ENCODE results near the gene SNED1.
A peak's percentile ranks its signal among the peaks of the same experiment; 100 is the strongest.

The SNED1 gene

DNA sequence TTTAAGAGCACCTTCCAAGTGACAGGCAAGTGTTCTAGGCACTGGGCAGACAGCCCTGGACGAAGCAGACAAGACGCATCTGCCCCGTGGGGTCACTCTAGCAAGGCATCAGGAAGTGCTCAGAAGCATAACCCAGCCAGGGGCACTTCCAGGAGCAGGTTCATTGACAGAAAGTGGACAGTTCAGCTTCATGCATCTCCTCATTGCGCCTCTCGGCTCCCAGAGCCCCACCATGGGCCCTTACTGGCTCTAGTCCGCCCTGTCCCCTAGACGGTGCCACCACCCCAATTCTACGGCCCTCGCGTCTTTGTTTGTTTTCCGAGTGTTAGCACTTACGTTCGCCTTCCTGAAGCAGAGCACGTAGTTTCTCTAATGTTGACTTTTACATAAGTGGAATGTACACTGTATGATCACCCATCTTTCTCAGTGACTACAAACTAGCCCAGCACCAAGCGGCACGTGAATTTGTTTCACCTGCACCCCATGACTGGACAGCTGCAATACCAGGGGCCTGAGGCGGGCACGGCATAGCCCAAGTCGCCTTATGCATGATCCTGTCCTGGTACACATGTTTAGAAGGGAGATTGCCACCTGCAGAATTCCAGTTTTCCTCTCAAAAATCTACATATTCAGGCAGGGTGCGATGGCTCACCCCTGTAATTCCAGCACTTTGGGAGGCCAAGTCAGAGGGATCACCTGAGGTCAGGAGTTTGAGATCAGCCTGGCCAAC is 33.2 kb downstream of the SNED1 start:
- H3K36me3 ChIP-seq (ENCODE audit: control insufficient read depth, insufficient read depth, low read length), result no peaks in the 10 kb centered on the region
- H3K27me3 ChIP-seq (ENCODE audit: control insufficient read depth, insufficient read depth, low read length), result peaks cover 15% of the 10 kb centered on the region
- H3K27ac ChIP-seq (ENCODE audit: low read depth, low read length), result no peak overlapping the region
- H3K4me1 ChIP-seq (ENCODE audit: control insufficient read depth, insufficient read depth, low read length), result peaks cover under 1% of the 10 kb centered on the region; the same call in 1 of the 2 replicates
- H3K4me3 ChIP-seq (ENCODE audit: low read depth, low read length), result no peak overlapping the region
- no peak overlapping the region for H3K9ac ChIP-seq (ENCODE audit: low read depth, low read length)
- H3K9me3 ChIP-seq (ENCODE audit: control insufficient read depth, insufficient read depth, low read length), result peaks cover 4% of the 10 kb centered on the region; the same call in 1 of the 2 replicates

DNA sequence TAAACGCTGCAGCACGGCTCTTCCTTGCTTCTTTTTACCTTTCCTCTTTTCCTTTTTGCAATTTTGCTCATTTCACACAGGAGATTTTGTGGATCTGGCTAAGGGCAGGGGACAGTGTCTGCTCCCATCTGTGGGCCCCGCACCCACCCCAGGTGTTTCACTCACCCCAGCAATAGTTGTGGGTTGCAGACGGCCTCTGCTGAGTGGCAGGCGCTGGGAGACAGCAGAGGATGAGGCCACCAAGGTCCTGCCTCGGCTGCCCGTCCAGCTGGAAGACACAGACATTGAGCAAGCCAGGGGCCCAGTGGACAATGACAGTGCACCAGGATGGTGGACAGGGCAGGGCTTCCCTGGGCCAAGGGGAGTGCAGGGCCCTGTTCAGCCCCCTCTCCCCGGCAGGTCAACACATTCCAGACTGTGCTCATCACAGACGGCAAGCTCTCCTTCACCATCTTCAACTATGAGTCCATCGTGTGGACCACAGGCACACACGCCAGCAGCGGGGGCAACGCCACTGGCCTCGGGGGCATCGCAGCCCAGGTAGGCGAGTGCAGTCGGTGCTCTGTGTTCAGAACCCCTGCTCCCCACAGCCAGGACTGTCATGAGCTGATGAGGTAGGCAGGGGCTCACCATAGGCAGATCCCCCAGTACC is 35.0 kb downstream of the SNED1 start:
- Histone ChIP-seq H3K4me1 (ENCODE audit: control insufficient read depth, insufficient read depth, low read length) (peaks cover 6% of the 10 kb centered on the region; the same call in 1 of the 2 replicates), H3K9me3 (ENCODE audit: control insufficient read depth, insufficient read depth, low read length) (no peaks in the 10 kb centered on the region)

DNA sequence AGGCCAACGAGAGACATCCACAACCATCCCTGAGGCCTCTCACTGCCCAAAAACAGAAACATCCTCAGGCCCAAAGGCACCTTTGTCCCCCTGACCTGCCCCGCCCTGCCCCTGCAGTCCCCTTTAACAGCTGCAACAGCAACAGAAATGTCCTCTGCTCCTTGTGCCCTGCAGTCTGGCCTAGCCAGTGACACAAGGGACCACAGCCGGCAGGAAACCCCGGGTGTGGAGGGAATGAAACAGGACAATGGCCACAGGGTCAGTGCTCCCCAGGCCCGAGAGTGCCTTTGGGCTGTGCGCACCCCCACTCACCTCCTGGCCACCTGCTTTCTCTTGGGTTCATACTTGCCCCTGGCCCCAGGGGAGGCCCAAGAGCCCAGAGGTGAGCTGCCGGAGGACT is 35.6 kb downstream of the SNED1 start:
- peaks cover 6% of the 10 kb centered on the region; the same call in 1 of the 2 replicates for H3K4me1 ChIP-seq (ENCODE audit: control insufficient read depth, insufficient read depth, low read length)
- H3K9me3 ChIP-seq (ENCODE audit: control insufficient read depth, insufficient read depth, low read length), result no peaks in the 10 kb centered on the region
- no peak overlapping the region for H3K9ac ChIP-seq (ENCODE audit: low read depth, low read length)
- H3K36me3 ChIP-seq (ENCODE audit: control insufficient read depth, insufficient read depth, low read length), result no peaks in the 10 kb centered on the region
- no peak overlapping the region for H3K27ac ChIP-seq (ENCODE audit: low read depth, low read length)
- H3K4me3 ChIP-seq (ENCODE audit: low read depth, low read length), result no peak overlapping the region
- peaks cover 30% of the 10 kb centered on the region for H3K27me3 ChIP-seq (ENCODE audit: control insufficient read depth, insufficient read depth, low read length)

More for the DNA sequence above, 35.0 kb downstream of the SNED1 start:
- H3K9ac ChIP-seq (ENCODE audit: low read depth, low read length), result no peak overlapping the region
- H3K27me3 ChIP-seq (ENCODE audit: control insufficient read depth, insufficient read depth, low read length), result peaks cover 30% of the 10 kb centered on the region
- no peak overlapping the region for H3K27ac ChIP-seq (ENCODE audit: low read depth, low read length)
- no peaks in the 10 kb centered on the region for H3K36me3 ChIP-seq (ENCODE audit: control insufficient read depth, insufficient read depth, low read length)
- H3K4me3 ChIP-seq (ENCODE audit: low read depth, low read length), result no peak overlapping the region

DNA sequence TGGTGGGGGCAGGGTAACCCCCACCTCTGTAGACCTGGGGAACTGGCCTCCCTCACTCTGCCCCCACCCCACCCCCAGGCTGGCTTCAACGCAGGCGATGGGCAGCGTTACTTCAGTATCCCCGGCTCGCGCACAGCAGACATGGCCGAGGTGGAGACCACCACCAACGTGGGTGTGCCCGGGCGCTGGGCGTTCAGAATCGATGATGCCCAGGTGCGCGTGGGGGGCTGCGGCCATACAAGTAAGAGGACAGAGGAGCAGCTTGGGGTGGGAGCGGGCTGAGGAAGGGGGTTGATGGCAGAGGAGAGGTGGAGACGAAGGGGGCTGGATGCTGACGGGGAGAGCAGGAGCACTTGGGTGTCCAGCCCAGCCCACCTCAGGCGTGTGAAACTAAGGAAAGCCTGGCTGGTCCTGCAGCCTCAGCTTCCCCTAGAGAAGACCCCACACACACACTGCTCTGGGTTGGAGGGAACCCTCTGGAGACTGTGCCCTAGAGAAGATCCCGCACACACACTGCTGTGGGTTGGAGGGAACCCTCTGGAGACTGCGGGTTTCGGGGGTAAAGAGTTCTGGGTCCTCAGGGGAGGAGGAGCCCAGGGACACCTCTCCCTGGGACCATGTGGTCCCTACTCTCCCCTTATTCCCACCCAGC is 36.2 kb downstream of the SNED1 start:
- Histone ChIP-seq H3K27ac (ENCODE audit: low read depth, low read length) (no peak overlapping the region), H3K9me3 (ENCODE audit: control insufficient read depth, insufficient read depth, low read length) (no peaks in the 10 kb centered on the region), H3K9ac (ENCODE audit: low read depth, low read length) (no peak overlapping the region)

DNA sequence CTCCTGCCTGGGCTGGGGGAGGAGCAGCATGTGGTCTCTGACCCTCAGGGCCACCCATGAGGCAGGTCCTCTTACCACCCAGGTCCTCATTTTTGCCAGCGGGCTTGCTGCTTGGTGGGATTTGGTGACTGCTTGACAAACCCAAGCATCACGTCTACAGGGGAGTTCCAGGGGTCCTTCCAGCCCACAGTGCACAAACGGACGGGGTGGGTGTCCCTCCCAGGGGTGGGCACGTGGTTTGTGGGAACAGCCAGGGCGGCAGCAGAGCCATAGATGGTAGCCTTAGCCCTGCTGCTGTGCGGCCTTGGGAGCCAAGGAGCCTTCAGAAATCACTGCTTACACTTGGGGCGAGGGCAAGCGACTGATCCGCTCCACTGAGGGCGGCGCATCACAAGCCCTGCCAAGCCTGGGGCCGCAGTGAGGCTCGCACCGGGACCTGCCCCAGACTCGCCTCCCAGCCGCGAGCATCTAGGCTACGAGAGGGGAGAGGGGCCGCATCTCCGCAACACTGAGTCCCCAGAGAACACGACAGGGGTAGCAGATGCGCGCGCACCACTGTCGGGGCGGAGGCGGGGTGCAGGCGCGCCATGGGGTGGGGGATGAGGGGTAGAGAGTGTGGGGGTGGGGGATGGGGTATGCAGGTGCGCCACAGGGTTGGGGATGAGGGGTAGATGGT is 36.9 kb downstream of the SNED1 start:
- Histone ChIP-seq H3K36me3 (ENCODE audit: control insufficient read depth, insufficient read depth, low read length) (no peaks in the 10 kb centered on the region), H3K27ac (ENCODE audit: low read depth, low read length) (no peak overlapping the region), H3K27me3 (ENCODE audit: control insufficient read depth, insufficient read depth, low read length) (peaks cover 30% of the 10 kb centered on the region), H3K9ac (ENCODE audit: low read depth, low read length) (no peak overlapping the region), H3K4me3 (ENCODE audit: low read depth, low read length) (peak overlapping the region; percentile 37; the same call in 1 of the 2 replicates), H3K4me1 (ENCODE audit: control insufficient read depth, insufficient read depth, low read length) (peaks cover 6% of the 10 kb centered on the region; the same call in 1 of the 2 replicates), H3K9me3 (ENCODE audit: control insufficient read depth, insufficient read depth, low read length) (no peaks in the 10 kb centered on the region)

More for the DNA sequence above, 36.2 kb downstream of the SNED1 start:
- Histone ChIP-seq H3K4me1 (ENCODE audit: control insufficient read depth, insufficient read depth, low read length) (peaks cover 6% of the 10 kb centered on the region; the same call in 1 of the 2 replicates), H3K36me3 (ENCODE audit: control insufficient read depth, insufficient read depth, low read length) (no peaks in the 10 kb centered on the region), H3K27me3 (ENCODE audit: control insufficient read depth, insufficient read depth, low read length) (peaks cover 30% of the 10 kb centered on the region), H3K4me3 (ENCODE audit: low read depth, low read length) (no peak overlapping the region)

DNA sequence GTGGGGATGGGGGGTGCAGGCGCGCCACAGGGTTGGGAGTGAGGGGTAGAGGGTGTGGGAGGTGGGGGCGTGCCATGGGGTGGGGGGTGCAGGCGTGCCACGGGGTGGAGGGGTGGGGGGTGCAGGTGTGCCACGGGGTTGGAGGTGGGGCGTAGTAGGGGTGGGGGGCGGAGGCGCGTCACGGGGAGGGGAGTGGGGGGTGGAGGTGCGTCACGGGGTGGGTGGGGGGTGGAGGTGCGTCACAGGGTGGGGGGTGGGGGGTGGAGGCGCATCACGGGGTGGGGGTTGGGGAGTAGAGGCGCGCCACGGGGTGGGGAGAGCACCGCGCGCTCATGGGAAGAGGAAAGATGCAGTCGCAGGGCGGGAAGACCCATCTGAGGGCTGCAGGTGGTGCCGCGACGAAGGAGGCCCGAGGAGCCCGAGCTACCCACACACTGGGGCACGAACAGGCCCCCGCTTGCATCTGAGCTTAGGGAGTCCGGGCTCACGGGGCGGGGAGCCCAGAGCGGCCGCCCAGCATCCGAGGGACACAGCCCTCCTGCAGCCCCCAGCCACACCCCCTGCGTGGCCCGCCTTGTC is 37.5 kb downstream of the SNED1 start:
- Histone ChIP-seq H3K9me3 (ENCODE audit: control insufficient read depth, insufficient read depth, low read length) (no peaks in the 10 kb centered on the region), H3K36me3 (ENCODE audit: control insufficient read depth, insufficient read depth, low read length) (no peaks in the 10 kb centered on the region), H3K4me3 (ENCODE audit: low read depth, low read length) (peak overlapping the region; percentile 55), H3K27me3 (ENCODE audit: control insufficient read depth, insufficient read depth, low read length) (peaks cover 30% of the 10 kb centered on the region), H3K9ac (ENCODE audit: low read depth, low read length) (no peak overlapping the region), H3K27ac (ENCODE audit: low read depth, low read length) (no peak overlapping the region), H3K4me1 (ENCODE audit: control insufficient read depth, insufficient read depth, low read length) (peaks cover 6% of the 10 kb centered on the region; the same call in 1 of the 2 replicates)

DNA sequence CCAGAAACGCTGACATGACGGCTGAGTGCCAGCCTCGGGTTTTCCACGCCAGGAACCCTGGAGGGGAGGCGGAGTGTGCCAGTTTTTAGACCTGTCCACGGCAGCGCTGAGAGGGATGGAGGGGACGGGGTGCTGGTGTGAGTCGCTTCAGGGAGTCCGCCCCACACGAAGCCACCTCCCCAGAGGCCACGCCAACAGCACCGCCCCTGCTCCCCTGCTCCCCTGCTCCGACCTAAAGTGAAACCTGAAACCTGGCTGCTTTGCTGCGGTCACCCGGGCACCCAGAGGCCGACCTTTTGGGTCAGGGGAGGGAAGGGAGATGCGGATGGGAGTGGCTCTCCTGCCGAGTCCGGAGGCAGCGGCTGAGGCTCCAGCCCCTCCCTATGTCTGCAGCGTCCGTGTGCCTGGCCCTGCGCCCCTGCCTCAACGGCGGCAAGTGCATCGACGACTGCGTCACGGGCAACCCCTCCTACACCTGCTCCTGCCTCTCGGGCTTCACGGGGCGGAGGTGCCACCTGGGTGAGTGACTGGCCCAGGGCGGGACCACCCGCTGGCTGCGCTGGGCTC is 38.1 kb downstream of the SNED1 start:
- peaks cover 6% of the 10 kb centered on the region; the same call in 1 of the 2 replicates for H3K4me1 ChIP-seq (ENCODE audit: control insufficient read depth, insufficient read depth, low read length)
- no peaks in the 10 kb centered on the region for H3K36me3 ChIP-seq (ENCODE audit: control insufficient read depth, insufficient read depth, low read length)
- H3K27me3 ChIP-seq (ENCODE audit: control insufficient read depth, insufficient read depth, low read length), result peaks cover 30% of the 10 kb centered on the region
- H3K9ac ChIP-seq (ENCODE audit: low read depth, low read length), result no peak overlapping the region
- peak overlapping the region; percentile 55 for H3K4me3 ChIP-seq (ENCODE audit: low read depth, low read length)
- H3K9me3 ChIP-seq (ENCODE audit: control insufficient read depth, insufficient read depth, low read length), result no peaks in the 10 kb centered on the region
- no peak overlapping the region for H3K27ac ChIP-seq (ENCODE audit: low read depth, low read length)

DNA sequence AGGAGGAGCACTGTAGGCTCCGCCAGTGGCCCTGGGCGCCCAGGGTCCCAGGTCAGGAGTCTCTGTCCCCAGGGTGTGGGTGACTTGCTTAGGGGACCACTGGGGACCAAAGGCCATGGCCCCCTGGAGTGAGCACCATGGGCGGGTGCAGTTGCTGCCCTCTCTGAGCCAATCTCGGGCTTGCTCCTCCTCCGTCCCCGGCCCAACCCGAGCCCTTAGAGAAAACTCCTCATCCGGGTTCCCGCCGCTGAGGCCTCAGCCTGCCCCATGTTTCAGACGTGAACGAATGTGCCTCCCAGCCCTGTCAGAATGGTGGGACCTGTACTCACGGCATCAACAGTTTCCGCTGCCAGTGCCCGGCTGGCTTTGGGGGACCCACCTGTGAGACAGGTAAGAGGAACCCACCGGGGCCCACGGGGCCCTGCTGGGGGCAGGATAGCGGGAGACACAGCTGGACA is 38.6 kb downstream of the SNED1 start:
- no peaks in the 10 kb centered on the region for H3K9me3 ChIP-seq (ENCODE audit: control insufficient read depth, insufficient read depth, low read length)
- H3K36me3 ChIP-seq (ENCODE audit: control insufficient read depth, insufficient read depth, low read length), result no peaks in the 10 kb centered on the region
- no peak overlapping the region for H3K27ac ChIP-seq (ENCODE audit: low read depth, low read length)
- H3K9ac ChIP-seq (ENCODE audit: low read depth, low read length), result no peak overlapping the region
- H3K27me3 ChIP-seq (ENCODE audit: control insufficient read depth, insufficient read depth, low read length), result peaks cover 30% of the 10 kb centered on the region
- peaks cover 6% of the 10 kb centered on the region; the same call in 1 of the 2 replicates for H3K4me1 ChIP-seq (ENCODE audit: control insufficient read depth, insufficient read depth, low read length)
- peak overlapping the region; percentile 55 for H3K4me3 ChIP-seq (ENCODE audit: low read depth, low read length)

DNA sequence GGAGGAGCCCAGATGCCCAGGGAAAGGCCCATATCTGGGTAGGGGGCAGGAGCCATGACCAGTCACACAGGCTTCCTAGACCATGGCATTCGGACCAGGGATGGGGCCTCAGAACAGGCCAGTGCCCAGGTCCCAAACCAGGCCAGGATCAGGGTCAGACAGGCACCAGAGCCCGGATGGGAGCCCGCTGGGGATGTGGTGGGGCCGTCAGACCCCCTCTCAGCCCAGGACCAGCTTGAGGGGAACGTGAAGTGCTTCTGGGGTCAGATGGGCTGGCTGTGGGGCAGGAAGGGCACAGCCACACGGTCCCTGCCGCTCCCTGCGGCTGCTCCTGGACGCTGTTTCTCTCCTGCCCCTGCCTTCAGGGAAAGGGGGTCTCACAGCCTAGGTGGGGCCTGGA is 39.1 kb downstream of the SNED1 start:
- no peak overlapping the region for H3K27ac ChIP-seq (ENCODE audit: low read depth, low read length)
- no peaks in the 10 kb centered on the region for H3K36me3 ChIP-seq (ENCODE audit: control insufficient read depth, insufficient read depth, low read length)
- H3K4me1 ChIP-seq (ENCODE audit: control insufficient read depth, insufficient read depth, low read length), result peaks cover 6% of the 10 kb centered on the region; the same call in 1 of the 2 replicates
- peaks cover 30% of the 10 kb centered on the region for H3K27me3 ChIP-seq (ENCODE audit: control insufficient read depth, insufficient read depth, low read length)
- no peak overlapping the region for H3K4me3 ChIP-seq (ENCODE audit: low read depth, low read length)
- H3K9ac ChIP-seq (ENCODE audit: low read depth, low read length), result no peak overlapping the region
- no peaks in the 10 kb centered on the region for H3K9me3 ChIP-seq (ENCODE audit: control insufficient read depth, insufficient read depth, low read length)
